Activated CD4-positive, alpha-beta T cell treated with anti-CD3 and anti-CD28 coated beads for 4 hours (primary cell): ENCODE results near the gene NRG2.

Source experiments
- DNase-seq, 2 donors: peaks; one replicate each; pipeline ENCODE4 v3.0.0-alpha.2; 2020

Gene NRG2

GRCh38 chr5:139851558-139851957 is 191.5 kb downstream of the NRG2 start:
- no peak for DNase-seq

- DNase-seq: no peak
Measured at GRCh38 chr5:139850423-139851016, 192.6 kb downstream of the NRG2 start.

- DNase-seq: no peak
Measured at GRCh38 chr5:139849942-139850341, 193.2 kb downstream of the NRG2 start.

- DNase-seq: no peak
Measured at GRCh38 chr5:139849501-139849900, 193.6 kb downstream of the NRG2 start.

GRCh38 chr5:139848508-139849100 is 194.5 kb downstream of the NRG2 start:
- peak; percentile 36 to 41 for DNase-seq

GRCh38 chr5:139847790-139848507 is 195.2 kb downstream of the NRG2 start:
- peak; percentile 65 to 71 for DNase-seq

GRCh38 chr5:139847091-139847490 is 196.0 kb downstream of the NRG2 start:
- no peak for DNase-seq

GRCh38 chr5:139845846-139846681 is 197.0 kb downstream of the NRG2 start:
- no peak for DNase-seq

- peak; percentile 70 to 71 for DNase-seq
Measured at GRCh38 chr5:139844472-139845145, 198.5 kb downstream of the NRG2 start.

- DNase-seq: no peak
Measured at GRCh38 chr5:139843991-139844390, 199.1 kb downstream of the NRG2 start.

GRCh38 chr5:139842321-139842720 is 200.8 kb downstream of the NRG2 start:
- DNase-seq: no peak

- DNase-seq: no peak
Measured at GRCh38 chr5:139841549-139841948, 201.6 kb downstream of the NRG2 start.

- DNase-seq: no peak
Measured at GRCh38 chr5:139839918-139840317, 203.2 kb downstream of the NRG2 start.

GRCh38 chr5:139839232-139839815 is 203.8 kb downstream of the NRG2 start:
- DNase-seq: no peak

- DNase-seq: no peak
Measured at GRCh38 chr5:139838381-139839197, 204.5 kb downstream of the NRG2 start.

GRCh38 chr5:139837711-139838380 is 205.3 kb downstream of the NRG2 start:
- DNase-seq: no peak

- DNase-seq: no peak
Measured at GRCh38 chr5:139836469-139837208, 206.5 kb downstream of the NRG2 start.

GRCh38 chr5:139835656-139836055 is 207.4 kb downstream of the NRG2 start:
- no peak for DNase-seq

GRCh38 chr5:139833525-139833924 is 209.6 kb downstream of the NRG2 start:
- DNase-seq: no peak

- no peak for DNase-seq
Measured at GRCh38 chr5:139831624-139832023, 211.5 kb downstream of the NRG2 start.
